Heart left ventricle (tissue), 16 donors: ENCODE results near the gene BCL2. TPM values are rescaled to one million over a fixed set of nuclear protein-coding genes. Genes with fewer than 3 reads are reported as not detected.
A peak's percentile ranks its signal among the peaks of the same experiment; 100 is the strongest.

Experiments used
- ATAC-seq, 4 donors: fragments of 200-7000 bp; cut with Tn5 transposase; one replicate each; pipeline ENCODE4 v1.9.1; 2020 to 2022; ENCODE audit warnings: moderate library complexity in 4 of 4, mild to moderate bottlenecking in 3 of 4, moderate number of reproducible peaks in 1 of 4
- DNase-seq, 5 donors: peaks; one replicate each; pipeline ENCODE4 v3.0.0-alpha.2; 2020
- H3K27ac ChIP-seq, 12 donors: fragments of 200-600 bp; sonication (generic) in 4 of 12; one replicate each; pipeline versions ENCODE4 v1.5.0 to v1.8.0; 2016 to 2022; ENCODE audit warnings: mild to moderate bottlenecking in 2 of 12
- H3K27me3 ChIP-seq, 9 donors: fragments of 200-600 bp; sonication (generic) in 2 of 9; one replicate each; pipeline versions ENCODE4 v1.5.1 to v1.8.0; 2016 to 2022; ENCODE audit warnings: mild to moderate bottlenecking in 3 of 9
- H3K36me3 ChIP-seq, 9 donors: fragments of 200-600 bp; sonication (generic) in 2 of 9; one replicate each; pipeline versions ENCODE4 v1.5.0 to v1.8.0; 2018 to 2022; ENCODE audit warnings: mild to moderate bottlenecking in 2 of 9
- H3K4me1 ChIP-seq, 12 donors: fragments of 200-600 bp; sonication (generic) in 4 of 12; one replicate each; pipeline versions ENCODE4 v1.5.0 to v1.8.0; 2016 to 2022; ENCODE audit warnings: mild to moderate bottlenecking in 3 of 12
- H3K4me3 ChIP-seq, 12 donors: fragments of 200-600 bp; sonication (generic) in 4 of 12; one replicate each; pipeline versions ENCODE4 v1.5.0 to v1.8.0; 2017 to 2022; ENCODE audit warnings: mild to moderate bottlenecking in 9 of 12, moderate library complexity in 4 of 12
- H3K9me3 ChIP-seq, 12 donors: fragments of 200-600 bp; sonication (generic) in 4 of 12; one replicate each; pipeline versions ENCODE4 v1.5.0 to v1.8.0; 2016 to 2022; ENCODE audit warnings: mild to moderate bottlenecking in 1 of 12
- CTCF ChIP-seq, 12 donors: fragments of 200-600 bp; sonication (generic) in 4 of 12; IDR thresholded peaks; one replicate each; pipeline versions ENCODE4 v1.5.0 to v1.8.0; 2018 to 2022; ENCODE audit warnings: antibody characterized with exemption in 12 of 12, mild to moderate bottlenecking in 5 of 12
- POLR2A ChIP-seq, 2 donors: fragments of 450-650 bp; IDR thresholded peaks; one replicate each; pipeline ENCODE4 v1.6.1; 2017; ENCODE audit warnings: antibody characterized with exemption in 2 of 2, mild to moderate bottlenecking in 2 of 2, moderate library complexity in 2 of 2
- WGBS, 4 donors: extraction: QIAGEN DNeasy Blood & Tissue Kit in 2 of 4; methylation state at CpG; one replicate each; pipeline versions ENCODE4 v1.1.5 to v1.1.7; 2013 to 2018; 5-methylcytosine and 5-hydroxymethylcytosine counted together
- intact Hi-C, 10 donors: fragments of 100-400 bp; cut with DNase I; formaldehyde crosslinking; loops; one replicate each; pipeline versions ENCODE4 v1.11.1 to v1.14.2; 2022
- polyA plus RNA-seq, 2 donors: library from polyadenylated mRNA; stranded (reverse); fragments of 200-250 nt; gene quantifications; one replicate each; pipeline ENCODE4 v1.2.3, GENCODE V29; 2013
- total RNA-seq, 9 donors: library from RNA; depleted of rRNA in 2 of 9; stranded (reverse); fragments of >200 nt in 2 of 9; fragmentation: NEBNext Ultra II Directional in 3 of 9; extraction: Animal tissue kit (Norgen Biotek cat#: 25700) in 3 of 9; gene quantifications; one replicate each; pipeline versions ENCODE4 v1.1.0 to v1.2.4, GENCODE V29; 2016 to 2023
- donor health status: ischemic (EF 13 %, LVEDD 7.1; RV severe dilation, severe dysfunction).
- donor health status: healthy with polysubstance abuse.
- donor health status: DM: no; HTN: yes; CAD: no.
- donor health status: DM: no; HTN: no; CAD: no.
- donor health status: ischemic (EF 25% LVEDD 6.9; RV normal size, moderate dysfunction).
- donor health status: ischemic (EF 25% LVEDD 5.7; RV mildly dilated, moderate dysfunction).
- donor health status: healthy.
- donor health status: DM: yes; HTN: yes; CAD: no.
- donor health status: ischemic (EF 35%, LVEDD 5.7; RV mildly dilated, moderate dysfunction).
- donor health status: nonischemic (EF 11% LVEDD 7.7; RV severe dilation, severe dysfunction).
- donor health status: DM: yes; HTN: yes; CAD: no.
- donor health status: PGD.
- donor health status: ischemic (EF 29% LVEDD 5.4; RV normal size, mild dysfunction).
- donor health status: nonischemic (EF 23%, LVEDD 6.1; RV moderate dilation, normal function).

Gene BCL2
- total and polyA plus RNA-seq, 11 donors, result 2.9 to 24.2 (median 8.9) TPM

GRCh38 chr18:63346031-63346430, 26.5 kb upstream of the BCL2 start:
- H3K4me3 ChIP-seq, result no peak overlapping the region
- H3K9me3 ChIP-seq, result no peaks in the 10 kb centered on the region
- TF ChIP-seq POLR2A (IDR thresholded peaks at IDR 0.05) (no peak), CTCF (IDR thresholded peaks at IDR 0.05) (no peak)
- H3K27ac ChIP-seq, result peak overlapping the region in 11 of 12 donors; percentile 40 to 81 (median 57)
- WGBS, 4 donors, result 40 to 53% (median 51%) methylated on average over 7 of the region's 7 CpGs
- peaks cover 0 to 30% (median 15%) of the 10 kb centered on the region in 12 donors for H3K4me1 ChIP-seq
- intact Hi-C loops, result loop anchor here in 1 of 10 donors (5.0 kb wide), 1 partner anchor 91 kb away; no protein-coding TSS in a partner anchor
- H3K36me3 ChIP-seq, result peaks cover 0 to 100% (median 94%) of the 10 kb centered on the region in 9 donors
- ATAC-seq (peak; percentile 83 to 87 (median 84)), DNase-seq (peak in 4 of 5 donors; percentile 53 to 66 (median 60))
- no peaks in the 10 kb centered on the region for H3K27me3 ChIP-seq

- Histone ChIP-seq H3K27me3 (no peaks in the 10 kb centered on the region), H3K27ac (peak overlapping the region in 5 of 12 donors; percentile 11 to 68 (median 56)), H3K9me3 (no peaks in the 10 kb centered on the region), H3K36me3 (peaks cover 0 to 100% (median 94%) of the 10 kb centered on the region in 9 donors), H3K4me1 (peaks cover 0 to 30% (median 15%) of the 10 kb centered on the region in 12 donors), H3K4me3 (no peak overlapping the region)
- ATAC-seq (peak in 1 of 4 donors; percentile 5), DNase-seq (no peak)
- intact Hi-C loops, result loop anchor here in 9 of 10 donors (5.0 kb wide), 3 partner anchors 77 to 328 kb away; partner anchors contain the start of gene VPS4B (in 1 of the 9)
- WGBS, 4 donors, result 59 to 80% (median 63%) methylated on average over 2 of the region's 2 CpGs
- TF ChIP-seq CTCF (IDR thresholded peaks at IDR 0.05), result no peak
- TF ChIP-seq POLR2A (IDR thresholded peaks at IDR 0.05), result no peak
Observed at GRCh38 chr18:63344918-63345317, 25.3 kb upstream of the BCL2 start.

- no peaks in the 10 kb centered on the region for H3K27me3 ChIP-seq
- H3K27ac ChIP-seq, result peak overlapping the region in 2 of 12 donors; percentile 11 to 61
- no peak for TF ChIP-seq CTCF (IDR thresholded peaks at IDR 0.05)
- no peak for TF ChIP-seq POLR2A (IDR thresholded peaks at IDR 0.05)
- intact Hi-C loops, result loop anchor here in 8 of 10 donors (5.0 kb wide), 3 partner anchors 78 to 327 kb away; partner anchors contain the start of gene VPS4B (in 1 of the 8)
- DNase-seq (no peak), ATAC-seq (no peak)
- H3K4me3 ChIP-seq, result no peak overlapping the region
- no peaks in the 10 kb centered on the region for H3K9me3 ChIP-seq
- peaks cover 0 to 30% (median 15%) of the 10 kb centered on the region in 12 donors for H3K4me1 ChIP-seq
- 87 to 93% (median 90%) methylated on average over 5 of the region's 5 CpGs for WGBS, 4 donors
- peaks cover 0 to 100% (median 94%) of the 10 kb centered on the region in 9 donors for H3K36me3 ChIP-seq
Observed at GRCh38 chr18:63344263-63344662, 24.7 kb upstream of the BCL2 start.

GRCh38 chr18:63342206-63342605, 22.6 kb upstream of the BCL2 start:
- H3K4me3 ChIP-seq, result no peak overlapping the region
- no peak overlapping the region for H3K27ac ChIP-seq
- H3K36me3 ChIP-seq, result peaks cover 0 to 100% (median 95%) of the 10 kb centered on the region in 9 donors
- WGBS, 4 donors, result 24 to 39% (median 35%) methylated on average over 5 of the region's 5 CpGs
- ATAC-seq, result peak in 2 of 4 donors; percentile 49 to 60
- H3K27me3 ChIP-seq, result no peaks in the 10 kb centered on the region
- TF ChIP-seq CTCF (IDR thresholded peaks at IDR 0.05) (peak; percentile 13 to 65 (median 45)), POLR2A (IDR thresholded peaks at IDR 0.05) (no peak)
- H3K9me3 ChIP-seq, result no peaks in the 10 kb centered on the region
- H3K4me1 ChIP-seq, result peaks cover 0 to 30% (median 15%) of the 10 kb centered on the region in 12 donors
- peak in 2 of 5 donors; percentile 38 to 42 for DNase-seq
- intact Hi-C loops, result loop anchor here in 9 of 10 donors (1.0 to 5.0 kb wide), 4 partner anchors 80 to 325 kb away; partner anchors contain the start of gene VPS4B (in 1 of the 9)
